Measurements from ENCODE around the gene COL5A1.

- TF ChIP-seq POLR2A (IDR thresholded peaks at IDR 0.05), result no peak
- no peak for TF ChIP-seq CTCF (IDR thresholded peaks at IDR 0.05 in 4 of 5, conservative IDR thresholded peaks at IDR 0.05 in 1 of 5)
Observed at GRCh38 chr9:134792627-134793026, 151.0 kb downstream of the COL5A1 start.
